Neural cell (in vitro differentiated cells): ENCODE data around the gene YAF2. TPM values are rescaled to one million over a fixed set of nuclear protein-coding genes. Genes with fewer than 3 reads are reported as not detected.

Experiments
- H2AFZ ChIP-seq: fragments of 200-600, 300-800 bp; sonication (generic), shearing (Covaris generic); 2 replicates; pipeline ENCODE4 v1.6.0; 2014; ENCODE audit warnings: low read depth, mild to moderate bottlenecking, antibody characterized with exemption, low read length, moderate library complexity
- H3F3A ChIP-seq: fragments of 200-600 bp; shearing (Covaris generic); 2 replicates; pipeline ENCODE4 v1.6.1; 2016; ENCODE audit warnings: mild to moderate bottlenecking, moderate library complexity, mixed read lengths, antibody characterized with exemption, low read length; ENCODE audit not compliant: insufficient read depth, poor library complexity, severe bottlenecking
- H3K27ac ChIP-seq: fragments of 200-600, 300-800 bp; sonication (generic), shearing (Covaris generic); 2 replicates; pipeline ENCODE4 v1.5.1; 2014; ENCODE audit warnings: mild to moderate bottlenecking, low read length, moderate library complexity
- H3K27me3 ChIP-seq: fragments of 300-800, 200-600 bp; sonication (generic), shearing (Covaris generic); 2 replicates; pipeline ENCODE4 v1.6.0; 2014; ENCODE audit warnings: mild to moderate bottlenecking, low read depth, low read length, moderate library complexity; ENCODE audit not compliant: insufficient read depth
- H3K36me3 ChIP-seq: fragments of 300-800, 200-600 bp; sonication (generic), shearing (Covaris generic); 2 replicates; pipeline ENCODE4 v1.5.1; 2014; ENCODE audit warnings: mild to moderate bottlenecking, antibody characterized with exemption, low read length, moderate library complexity; ENCODE audit not compliant: insufficient read depth
- H3K4me2 ChIP-seq: fragments of 300-800, 200-600 bp; sonication (generic), shearing (Covaris generic); 2 replicates; pipeline ENCODE4 v1.6.0; 2014; ENCODE audit warnings: mild to moderate bottlenecking, low read length
- H3K4me3 ChIP-seq: fragments of 300-800, 200-600 bp; sonication (generic), shearing (Covaris generic); 2 replicates; pipeline ENCODE4 v1.5.1; 2014; ENCODE audit warnings: mild to moderate bottlenecking, low read length, moderate library complexity
- H3K79me2 ChIP-seq: fragments of 200-600 bp; shearing (Covaris generic); replicated peaks from 2 replicates; pipeline ENCODE4 v1.6.0; 2014; ENCODE audit warnings: mild to moderate bottlenecking, low read length, moderate library complexity; ENCODE audit not compliant: insufficient read depth
- H3K9ac ChIP-seq: fragments of 300-800, 200-600 bp; sonication (generic), shearing (Covaris generic); 2 replicates; pipeline ENCODE4 v1.6.1; 2016; ENCODE audit warnings: mild to moderate bottlenecking, low read length, mixed read lengths
- H3K9me2 ChIP-seq: fragments of 200-600 bp; shearing (Covaris generic); 2 replicates; pipeline ENCODE4 v1.6.1; 2016; ENCODE audit warnings: mild to moderate bottlenecking, low read length, mixed read lengths; ENCODE audit not compliant: insufficient read depth
- H3K9me3 ChIP-seq: fragments of 200-600, 300-800 bp; sonication (generic), shearing (Covaris generic); 2 replicates; pipeline ENCODE4 v1.6.1; 2016; ENCODE audit warnings: mild to moderate bottlenecking, mixed run types, low read length, moderate library complexity, mixed read lengths
- H4K20me1 ChIP-seq: fragments of 200-600 bp; shearing (Covaris generic); 2 replicates; pipeline ENCODE4 v1.6.1; 2016; ENCODE audit warnings: mild to moderate bottlenecking, mixed run types; ENCODE audit not compliant: insufficient read depth
- CTCF ChIP-seq: fragments of 450-650 bp; IDR thresholded peaks from 2 replicates; pipeline ENCODE4 v1.5.1; 2014; ENCODE audit warnings: antibody characterized with exemption, mild to moderate bottlenecking, moderate library complexity; ENCODE audit not compliant: poor library complexity, severe bottlenecking
- EP300 ChIP-seq: fragments of 450-650 bp; conservative IDR thresholded peaks from 2 replicates; pipeline ENCODE4 v1.6.1; 2014; ENCODE audit warnings: antibody characterized with exemption, mild to moderate bottlenecking, moderate library complexity; ENCODE audit not compliant: poor library complexity, severe bottlenecking
- EZH2 ChIP-seq: fragments of 200-600, 300-800 bp; shearing (Covaris generic), sonication (generic); IDR thresholded peaks from 2 replicates; pipeline ENCODE4 v1.6.1; 2014; ENCODE audit warnings: antibody characterized with exemption, low read length, borderline replicate concordance, mild to moderate bottlenecking; ENCODE audit not compliant: insufficient read depth, poor library complexity, severe bottlenecking
- MXI1 ChIP-seq: fragments of 450-650 bp; conservative IDR thresholded peaks from 2 replicates; pipeline ENCODE4 v1.6.1; 2014; ENCODE audit warnings: antibody characterized with exemption, mild to moderate bottlenecking; ENCODE audit not compliant: poor library complexity, severe bottlenecking
- POLR2AphosphoS5 ChIP-seq: IDR thresholded peaks from 2 replicates; pipeline ENCODE4 v1.6.1; 2012
- RAD21 ChIP-seq: fragments of 450-650 bp; conservative IDR thresholded peaks from 2 replicates; pipeline ENCODE4 v1.6.1; 2014; ENCODE audit warnings: antibody characterized with exemption, mild to moderate bottlenecking, moderate library complexity
- SMC3 ChIP-seq: fragments of 450-650 bp; conservative IDR thresholded peaks from 2 replicates; pipeline ENCODE4 v1.6.1; 2014; ENCODE audit warnings: antibody characterized with exemption, mild to moderate bottlenecking, moderate library complexity; ENCODE audit not compliant: poor library complexity
- TAF1 ChIP-seq: IDR thresholded peaks from 2 replicates; pipeline ENCODE4 v1.6.1; 2012; ENCODE audit warnings: low read depth
- polyA plus RNA-seq: library from polyadenylated mRNA; depleted of rRNA; stranded (reverse); fragments of >200 nt; gene quantifications from 2 replicates; pipeline ENCODE4 v1.2.3, GENCODE V29; 2014
- TF ChIP-seq, protein P1 (sequence below): IDR thresholded peaks from 2 replicates; pipeline ENCODE4 v1.6.1; 2012; ENCODE audit warnings: borderline replicate concordance

YAF2 gene
- polyA plus RNA-seq, 1 donor from 2014 or later, result 44.1 TPM

DNA sequence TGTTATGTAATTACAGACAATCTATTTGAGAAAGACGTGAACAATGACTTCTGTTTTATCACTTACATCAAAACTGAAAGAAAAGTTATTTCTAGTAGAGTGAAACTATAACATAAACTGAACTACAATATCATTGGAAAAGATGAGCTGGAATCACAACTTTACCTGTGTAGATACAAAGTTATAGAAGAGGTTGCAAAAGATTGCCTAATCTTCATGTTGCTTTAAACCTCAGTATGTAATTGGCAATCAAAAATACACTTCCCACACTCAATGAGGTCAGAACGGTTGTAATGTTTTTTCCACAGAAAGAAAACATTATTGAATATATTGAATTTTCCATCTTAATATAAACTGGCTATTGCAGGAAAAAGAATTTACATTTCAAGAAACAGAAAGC, 55.7 kb downstream of the YAF2 start:
- Histone ChIP-seq H3K27ac (no peak overlapping the region), H3K9me2 (no peaks in the 10 kb centered on the region), H3F3A (no peaks in the 10 kb centered on the region), H3K4me2 (no peak overlapping the region), H2AFZ (no peak overlapping the region), H3K27me3 (no peaks in the 10 kb centered on the region), H3K9ac (no peak overlapping the region), H3K36me3 (no peaks in the 10 kb centered on the region), H3K79me2 (no peaks in the 10 kb centered on the region), H3K9me3 (no peaks in the 10 kb centered on the region), H4K20me1 (no peaks in the 10 kb centered on the region), H3K4me3 (no peak overlapping the region)
- TF ChIP-seq, protein P1, sequence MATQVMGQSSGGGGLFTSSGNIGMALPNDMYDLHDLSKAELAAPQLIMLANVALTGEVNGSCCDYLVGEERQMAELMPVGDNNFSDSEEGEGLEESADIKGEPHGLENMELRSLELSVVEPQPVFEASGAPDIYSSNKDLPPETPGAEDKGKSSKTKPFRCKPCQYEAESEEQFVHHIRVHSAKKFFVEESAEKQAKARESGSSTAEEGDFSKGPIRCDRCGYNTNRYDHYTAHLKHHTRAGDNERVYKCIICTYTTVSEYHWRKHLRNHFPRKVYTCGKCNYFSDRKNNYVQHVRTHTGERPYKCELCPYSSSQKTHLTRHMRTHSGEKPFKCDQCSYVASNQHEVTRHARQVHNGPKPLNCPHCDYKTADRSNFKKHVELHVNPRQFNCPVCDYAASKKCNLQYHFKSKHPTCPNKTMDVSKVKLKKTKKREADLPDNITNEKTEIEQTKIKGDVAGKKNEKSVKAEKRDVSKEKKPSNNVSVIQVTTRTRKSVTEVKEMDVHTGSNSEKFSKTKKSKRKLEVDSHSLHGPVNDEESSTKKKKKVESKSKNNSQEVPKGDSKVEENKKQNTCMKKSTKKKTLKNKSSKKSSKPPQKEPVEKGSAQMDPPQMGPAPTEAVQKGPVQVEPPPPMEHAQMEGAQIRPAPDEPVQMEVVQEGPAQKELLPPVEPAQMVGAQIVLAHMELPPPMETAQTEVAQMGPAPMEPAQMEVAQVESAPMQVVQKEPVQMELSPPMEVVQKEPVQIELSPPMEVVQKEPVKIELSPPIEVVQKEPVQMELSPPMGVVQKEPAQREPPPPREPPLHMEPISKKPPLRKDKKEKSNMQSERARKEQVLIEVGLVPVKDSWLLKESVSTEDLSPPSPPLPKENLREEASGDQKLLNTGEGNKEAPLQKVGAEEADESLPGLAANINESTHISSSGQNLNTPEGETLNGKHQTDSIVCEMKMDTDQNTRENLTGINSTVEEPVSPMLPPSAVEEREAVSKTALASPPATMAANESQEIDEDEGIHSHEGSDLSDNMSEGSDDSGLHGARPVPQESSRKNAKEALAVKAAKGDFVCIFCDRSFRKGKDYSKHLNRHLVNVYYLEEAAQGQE, result no peak
- no peak for TF ChIP-seq EP300

- TF ChIP-seq EP300, result no peak
- no peak for TF ChIP-seq CTCF
- TF ChIP-seq SMC3, result no peak
- TF ChIP-seq, protein P1, result no peak
- no peak for TF ChIP-seq POLR2AphosphoS5
- TF ChIP-seq RAD21, result no peak
- TF ChIP-seq EZH2, result no peak
- TF ChIP-seq MXI1, result no peak
- no peak for TF ChIP-seq TAF1
- Histone ChIP-seq H3K9me3 (no peaks in the 10 kb centered on the region), H3K9ac (no peak overlapping the region), H2AFZ (no peak overlapping the region), H3K4me3 (no peak overlapping the region), H3K9me2 (no peaks in the 10 kb centered on the region), H3K27me3 (no peaks in the 10 kb centered on the region), H3F3A (no peaks in the 10 kb centered on the region), H3K4me2 (no peak overlapping the region), H4K20me1 (no peaks in the 10 kb centered on the region), H3K27ac (no peak overlapping the region), H3K79me2 (no peaks in the 10 kb centered on the region), H3K36me3 (no peaks in the 10 kb centered on the region)
Observed at GRCh38 chr12:42180990-42181596, 57.0 kb downstream of the YAF2 start.
